BLaER1 (cell line): Measurements from ENCODE around the gene POU2F3.

Experiments
- H3K27ac ChIP-seq: shearing (Covaris generic); formaldehyde crosslinking; 2 replicates; pipeline ENCODE4 v1.8.1; 2022
- H3K27me3 ChIP-seq: shearing (Covaris generic); formaldehyde crosslinking; 2 replicates; pipeline ENCODE4 v1.8.1; 2022
- H3K36me3 ChIP-seq: shearing (Covaris generic); formaldehyde crosslinking; 2 replicates; pipeline ENCODE4 v1.8.1; 2022
- H3K4me1 ChIP-seq: shearing (Covaris generic); formaldehyde crosslinking; 2 replicates; pipeline ENCODE4 v1.8.1; 2022
- H3K4me2 ChIP-seq: shearing (Covaris generic); formaldehyde crosslinking; 2 replicates; pipeline ENCODE4 v1.8.1; 2022
- H3K4me3 ChIP-seq: shearing (Covaris generic); formaldehyde crosslinking; 2 replicates; pipeline ENCODE4 v1.8.1; 2022
- H3K9ac ChIP-seq: shearing (Covaris generic); formaldehyde crosslinking; 2 replicates; pipeline ENCODE4 v1.8.1; 2022
- H3K9me3 ChIP-seq: shearing (Covaris generic); formaldehyde crosslinking; 2 replicates; pipeline ENCODE4 v1.8.1; 2022
- H4K20me1 ChIP-seq: shearing (Covaris generic); formaldehyde crosslinking; 2 replicates; pipeline ENCODE4 v1.8.1; 2022
- Cebpa-rat ChIP-seq: shearing (Covaris generic); IDR thresholded peaks from 2 replicates; pipeline ENCODE4 v1.8.1; 2022

The POU2F3 gene

DNA sequence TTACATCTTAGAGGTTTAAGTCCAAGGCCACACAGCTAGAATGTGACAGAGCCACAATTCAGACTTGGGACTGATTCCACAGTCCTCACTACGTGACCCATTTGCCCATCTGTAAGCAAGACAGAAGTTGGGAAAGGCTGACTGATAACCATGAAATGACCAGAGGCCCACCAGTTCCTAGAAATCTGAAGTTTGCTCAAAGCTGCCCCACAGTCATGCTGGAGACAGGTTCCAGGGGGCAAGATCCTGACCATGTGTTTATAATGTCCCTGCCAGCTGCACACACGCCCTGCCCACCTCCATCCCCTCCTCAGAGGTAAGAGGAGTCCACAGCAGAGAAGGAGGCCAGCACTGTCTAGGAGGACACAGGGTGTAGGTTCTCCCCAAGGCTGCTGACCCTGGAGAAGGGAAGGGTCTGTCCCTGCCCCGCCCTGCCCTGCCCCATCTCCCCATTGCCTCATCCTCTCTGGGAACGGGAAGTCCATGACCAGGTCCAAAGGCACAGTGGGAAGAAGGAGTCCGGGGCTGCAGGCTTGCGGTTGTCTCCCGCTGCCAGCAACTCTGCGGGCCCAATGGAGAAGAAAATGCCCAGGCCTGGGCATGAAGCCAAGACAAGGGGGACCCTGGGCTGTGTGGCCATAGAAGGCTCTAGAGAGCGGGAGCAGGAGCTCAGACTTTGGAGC, 41.0 kb upstream of the POU2F3 start:
- Histone ChIP-seq H3K27ac (no peak overlapping the region), H3K4me3 (no peak overlapping the region), H3K36me3 (no peaks in the 10 kb centered on the region), H3K4me2 (no peak overlapping the region), H3K9ac (no peak overlapping the region), H3K4me1 (peaks cover 18% of the 10 kb centered on the region; the same call in 1 of the 2 replicates), H3K9me3 (no peaks in the 10 kb centered on the region), H3K27me3 (peaks cover 5% of the 10 kb centered on the region; the same call in 1 of the 2 replicates), H4K20me1 (no peaks in the 10 kb centered on the region)
- no peak for TF ChIP-seq Cebpa-rat

DNA sequence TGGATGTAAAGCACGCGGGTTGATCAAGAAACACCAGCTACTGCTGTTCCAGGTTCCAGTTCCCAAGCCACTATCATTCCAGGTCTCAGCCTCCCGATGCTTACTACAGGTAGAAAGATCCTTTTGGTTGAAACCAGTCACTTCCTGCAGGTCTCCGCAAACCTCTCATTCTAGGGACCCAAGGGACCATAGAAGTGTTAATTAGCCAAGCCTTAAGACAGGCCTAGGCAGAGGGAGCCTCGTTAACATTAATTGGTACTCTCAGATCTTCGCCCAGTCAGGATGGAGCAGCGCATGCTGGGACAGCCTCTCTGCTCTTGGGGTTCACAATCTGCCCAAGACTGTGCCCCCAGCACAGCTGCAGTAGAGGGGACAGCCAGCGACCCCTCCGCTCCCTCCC, 40.3 kb upstream of the POU2F3 start:
- no peaks in the 10 kb centered on the region for H3K36me3 ChIP-seq
- H3K9me3 ChIP-seq = no peaks in the 10 kb centered on the region
- peaks cover 5% of the 10 kb centered on the region; the same call in 1 of the 2 replicates for H3K27me3 ChIP-seq
- H3K9ac ChIP-seq = no peak overlapping the region
- H3K4me1 ChIP-seq = peaks cover 18% of the 10 kb centered on the region; the same call in 1 of the 2 replicates
- H3K4me2 ChIP-seq = no peak overlapping the region
- TF ChIP-seq Cebpa-rat = no peak
- H3K4me3 ChIP-seq = no peak overlapping the region
- no peaks in the 10 kb centered on the region for H4K20me1 ChIP-seq
- no peak overlapping the region for H3K27ac ChIP-seq

- Histone ChIP-seq H3K36me3 (no peaks in the 10 kb centered on the region), H3K4me1 (peaks cover 15% of the 10 kb centered on the region; the same call in 1 of the 2 replicates), H3K9me3 (no peaks in the 10 kb centered on the region), H3K4me2 (no peak overlapping the region), H3K4me3 (no peak overlapping the region), H3K9ac (no peak overlapping the region), H3K27me3 (peaks cover 5% of the 10 kb centered on the region; the same call in 1 of the 2 replicates), H4K20me1 (no peaks in the 10 kb centered on the region), H3K27ac (no peak overlapping the region)
- no peak for TF ChIP-seq Cebpa-rat
Observed at GRCh38 chr11:120200677-120201076, 39.3 kb upstream of the POU2F3 start.

GRCh38 chr11:120201653-120202052, 38.3 kb upstream of the POU2F3 start:
- H3K27me3 ChIP-seq = peaks cover 2% of the 10 kb centered on the region; the same call in 1 of the 2 replicates
- H4K20me1 ChIP-seq = no peaks in the 10 kb centered on the region
- TF ChIP-seq Cebpa-rat = no peak
- no peak overlapping the region for H3K27ac ChIP-seq
- H3K4me3 ChIP-seq = no peak overlapping the region
- H3K4me1 ChIP-seq = peaks cover 11% of the 10 kb centered on the region; the same call in 1 of the 2 replicates
- no peaks in the 10 kb centered on the region for H3K36me3 ChIP-seq
- H3K4me2 ChIP-seq = no peak overlapping the region
- no peak overlapping the region for H3K9ac ChIP-seq
- H3K9me3 ChIP-seq = no peaks in the 10 kb centered on the region

DNA sequence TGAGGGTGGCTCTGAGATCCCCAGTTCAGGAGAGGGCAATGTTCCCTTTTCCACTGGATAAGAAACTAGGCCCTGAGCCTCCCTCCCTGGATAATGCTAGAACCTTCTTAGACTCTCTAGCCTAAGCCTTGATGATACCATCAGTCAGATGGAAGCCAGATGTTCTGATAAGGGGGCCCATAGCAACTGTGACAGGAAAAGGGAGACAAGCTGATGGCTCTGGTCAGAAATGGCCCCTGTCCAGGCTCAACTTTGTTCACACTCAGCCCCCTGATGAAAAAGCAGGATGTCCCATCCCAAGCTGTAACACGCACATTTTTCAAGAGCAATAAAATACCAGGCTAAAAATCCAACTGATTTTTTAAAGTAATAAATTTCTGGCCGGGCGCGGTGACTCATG, 36.3 kb upstream of the POU2F3 start:
- H3K4me1 ChIP-seq = peaks cover 11% of the 10 kb centered on the region; the same call in 1 of the 2 replicates
- no peak for TF ChIP-seq Cebpa-rat
- H3K4me3 ChIP-seq = no peak overlapping the region
- no peak overlapping the region for H3K9ac ChIP-seq
- no peak overlapping the region for H3K4me2 ChIP-seq
- no peaks in the 10 kb centered on the region for H3K9me3 ChIP-seq
- no peak overlapping the region for H3K27ac ChIP-seq
- no peaks in the 10 kb centered on the region for H4K20me1 ChIP-seq
- H3K27me3 ChIP-seq = no peaks in the 10 kb centered on the region
- H3K36me3 ChIP-seq = no peaks in the 10 kb centered on the region

- no peaks in the 10 kb centered on the region for H3K27me3 ChIP-seq
- no peak overlapping the region for H3K4me3 ChIP-seq
- no peaks in the 10 kb centered on the region for H3K9me3 ChIP-seq
- H3K4me2 ChIP-seq = no peak overlapping the region
- TF ChIP-seq Cebpa-rat = no peak
- no peak overlapping the region for H3K9ac ChIP-seq
- no peaks in the 10 kb centered on the region for H3K36me3 ChIP-seq
- no peaks in the 10 kb centered on the region for H4K20me1 ChIP-seq
- H3K27ac ChIP-seq = no peak overlapping the region
- H3K4me1 ChIP-seq = peaks cover 15% of the 10 kb centered on the region
Observed at GRCh38 chr11:120205596-120206161, 34.3 kb upstream of the POU2F3 start.

DNA sequence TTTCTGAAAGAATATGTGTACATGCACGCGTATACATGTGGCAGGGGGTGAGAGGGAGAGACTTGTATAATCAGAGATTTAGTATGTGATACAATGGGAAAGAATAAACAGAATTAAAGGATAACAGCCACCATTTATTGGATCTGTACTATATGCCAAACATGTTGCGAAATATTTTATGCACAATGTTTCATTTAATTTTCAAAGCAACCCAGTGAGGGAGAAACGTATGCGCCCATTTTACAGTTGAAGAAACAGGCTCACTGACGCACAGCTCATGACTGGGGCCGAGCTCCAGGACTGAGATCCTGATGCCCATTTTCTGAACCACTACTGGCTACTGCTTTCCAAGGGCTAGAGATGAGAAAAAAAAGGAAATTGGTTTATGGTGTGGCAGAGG, 32.4 kb upstream of the POU2F3 start:
- no peak for TF ChIP-seq Cebpa-rat
- no peaks in the 10 kb centered on the region for H3K36me3 ChIP-seq
- H3K9ac ChIP-seq = no peak overlapping the region
- no peak overlapping the region for H3K4me2 ChIP-seq
- H3K27me3 ChIP-seq = no peaks in the 10 kb centered on the region
- H3K4me1 ChIP-seq = peaks cover 19% of the 10 kb centered on the region
- no peak overlapping the region for H3K27ac ChIP-seq
- no peaks in the 10 kb centered on the region for H3K9me3 ChIP-seq
- no peak overlapping the region for H3K4me3 ChIP-seq
- peaks cover 2% of the 10 kb centered on the region; the same call in 1 of the 2 replicates for H4K20me1 ChIP-seq

GRCh38 chr11:120208001-120208441, 31.9 kb upstream of the POU2F3 start:
- no peaks in the 10 kb centered on the region for H3K36me3 ChIP-seq
- no peak overlapping the region for H3K9ac ChIP-seq
- TF ChIP-seq Cebpa-rat = no peak
- no peak overlapping the region for H3K27ac ChIP-seq
- no peaks in the 10 kb centered on the region for H3K9me3 ChIP-seq
- H3K4me3 ChIP-seq = no peak overlapping the region
- peaks cover 7% of the 10 kb centered on the region for H4K20me1 ChIP-seq
- no peak overlapping the region for H3K4me2 ChIP-seq
- H3K27me3 ChIP-seq = no peaks in the 10 kb centered on the region
- peaks cover 24% of the 10 kb centered on the region for H3K4me1 ChIP-seq

- no peak for TF ChIP-seq Cebpa-rat
- no peak overlapping the region for H3K27ac ChIP-seq
- H3K9me3 ChIP-seq = no peaks in the 10 kb centered on the region
- H3K27me3 ChIP-seq = no peaks in the 10 kb centered on the region
- no peaks in the 10 kb centered on the region for H3K36me3 ChIP-seq
- H3K9ac ChIP-seq = no peak overlapping the region
- no peak overlapping the region for H3K4me3 ChIP-seq
- no peak overlapping the region for H3K4me2 ChIP-seq
- peaks cover 15% of the 10 kb centered on the region for H4K20me1 ChIP-seq
- H3K4me1 ChIP-seq = peaks cover 24% of the 10 kb centered on the region
Observed at GRCh38 chr11:120208777-120209176, 31.2 kb upstream of the POU2F3 start.
